HepG2 (cell line): ENCODE results near the gene LNX2. TPM values are rescaled to one million over a fixed set of nuclear protein-coding genes. Genes with fewer than 3 reads are reported as not detected.

ENCODE experiments used
- CCAR2 ChIP-seq: fragments of 200-400 bp; formaldehyde crosslinking; optimal IDR thresholded peaks from 2 replicates; pipeline ENCODE3; 2018; ENCODE audit warnings: low read depth, mild to moderate bottlenecking, low read length, moderate library complexity
- FOXK1 ChIP-seq: sonication (generic); formaldehyde crosslinking; IDR thresholded peaks from 2 replicates; pipeline ENCODE4 v1.4.0; 2020; ENCODE audit warnings: low read depth, missing genetic modification reagents, borderline replicate concordance
- HMG20B ChIP-seq: conservative IDR thresholded peaks from 2 replicates; pipeline ENCODE4 v1.6.1; 2016; ENCODE audit warnings: missing genetic modification reagents, missing compliant biosample characterization
- KLF11 ChIP-seq: IDR thresholded peaks from 2 replicates; pipeline ENCODE4 v1.6.1; 2016; ENCODE audit warnings: missing compliant biosample characterization
- KLF13 ChIP-seq: sonication (generic); formaldehyde crosslinking; IDR thresholded peaks from 2 replicates; pipeline ENCODE4 v1.4.0; 2020; ENCODE audit warnings: mild to moderate bottlenecking, missing genetic modification reagents
- MAFF ChIP-seq: IDR thresholded peaks from 2 replicates; pipeline ENCODE4 v1.6.1; 2011; ENCODE audit warnings: low read depth, low read length, improper control_type of control experiment
- MYNN ChIP-seq: sonication (generic); formaldehyde crosslinking; IDR thresholded peaks from 2 replicates; pipeline ENCODE4 v1.4.0; 2020; ENCODE audit warnings: mild to moderate bottlenecking, low read depth, missing genetic modification reagents
- SYNCRIP ChIP-seq: fragments of 200-400 bp; formaldehyde crosslinking; IDR thresholded peaks from 2 replicates; pipeline ENCODE4 v1.6.1; 2018; ENCODE audit warnings: mild to moderate bottlenecking, low read depth, low read length; ENCODE audit not compliant: insufficient read depth
- U2AF2 ChIP-seq: fragments of 200-400 bp; formaldehyde crosslinking; IDR thresholded peaks from 2 replicates; pipeline ENCODE4 v1.6.1; 2017; ENCODE audit warnings: low read depth, mild to moderate bottlenecking, low read length
- ZNF660 ChIP-seq: sonication (generic); formaldehyde crosslinking; IDR thresholded peaks from 2 replicates; pipeline ENCODE4 v1.5.1; 2020; ENCODE audit warnings: mild to moderate bottlenecking, low read depth, missing genetic modification reagents, borderline replicate concordance
- ZNF720 ChIP-seq: sonication (generic); formaldehyde crosslinking; IDR thresholded peaks from 2 replicates; pipeline ENCODE4 v1.4.0; 2020; ENCODE audit warnings: missing genetic modification reagents
- ZNF790 ChIP-seq: sonication (generic); formaldehyde crosslinking; IDR thresholded peaks from 2 replicates; pipeline ENCODE4 v1.8.0; 2022; ENCODE audit warnings: missing genetic modification reagents, mild to moderate bottlenecking, borderline replicate concordance
- polyA plus RNA-seq, 8 experiments: library from polyadenylated mRNA; depleted of rRNA in 3 of 8; stranded (reverse) in 7 of 8; unstranded in 1 of 8; fragments of >200 nt; fragmentation: Illumina TruSeq in 4 of 8; extraction: Trizol in 4 of 8; gene quantifications; 2 replicates each; pipeline versions ENCODE4 v1.2.1 to v1.2.3, GENCODE V29; 2011 to 2016; ENCODE audit warnings: low read depth in 4 of 8, missing spikeins in 1 of 8, mixed read lengths in 1 of 8; ENCODE audit not compliant: insufficient read depth in 1 of 8
- total RNA-seq, 5 experiments: library from RNA; depleted of rRNA; stranded (reverse); fragments of >200 nt; fragmentation: Illumina TruSeq; extraction: Trizol; gene quantifications; 2 replicates each; pipeline ENCODE4 v1.2.3, GENCODE V29; 2016; ENCODE audit warnings: low read depth in 1 of 5
- TF ChIP-seq, protein P1 (sequence below): sonication (generic); formaldehyde crosslinking; IDR thresholded peaks from 2 replicates; pipeline ENCODE4 v1.5.1; 2020; ENCODE audit warnings: mild to moderate bottlenecking, missing genetic modification reagents, moderate library complexity
- TF ChIP-seq, protein P2 (sequence below): IDR thresholded peaks from 2 replicates; pipeline ENCODE4 v1.6.1; 2016; ENCODE audit warnings: missing biosample characterization, missing genetic modification reagents, low read depth
- TF ChIP-seq, protein P3 (sequence below): sonication (generic); formaldehyde crosslinking; IDR thresholded peaks from 2 replicates; pipeline ENCODE4 v1.4.0; 2020; ENCODE audit warnings: missing genetic modification reagents
- TF ChIP-seq, protein P4 (sequence below): sonication (generic); formaldehyde crosslinking; IDR thresholded peaks from 2 replicates; pipeline ENCODE4 v1.4.0; 2020; ENCODE audit warnings: missing genetic modification reagents
- TF ChIP-seq, protein P5 (sequence below): sonication (generic); formaldehyde crosslinking; IDR thresholded peaks from 2 replicates; pipeline ENCODE4 v1.5.0; 2020; ENCODE audit warnings: mild to moderate bottlenecking, missing genetic modification reagents

Gene LNX2
- total and polyA plus RNA-seq, 2 of the 13 experiments (the other 11 are each of a cell fraction or from before 2014, with no cell fraction given) = 9.2 to 9.7 TPM

DNA sequence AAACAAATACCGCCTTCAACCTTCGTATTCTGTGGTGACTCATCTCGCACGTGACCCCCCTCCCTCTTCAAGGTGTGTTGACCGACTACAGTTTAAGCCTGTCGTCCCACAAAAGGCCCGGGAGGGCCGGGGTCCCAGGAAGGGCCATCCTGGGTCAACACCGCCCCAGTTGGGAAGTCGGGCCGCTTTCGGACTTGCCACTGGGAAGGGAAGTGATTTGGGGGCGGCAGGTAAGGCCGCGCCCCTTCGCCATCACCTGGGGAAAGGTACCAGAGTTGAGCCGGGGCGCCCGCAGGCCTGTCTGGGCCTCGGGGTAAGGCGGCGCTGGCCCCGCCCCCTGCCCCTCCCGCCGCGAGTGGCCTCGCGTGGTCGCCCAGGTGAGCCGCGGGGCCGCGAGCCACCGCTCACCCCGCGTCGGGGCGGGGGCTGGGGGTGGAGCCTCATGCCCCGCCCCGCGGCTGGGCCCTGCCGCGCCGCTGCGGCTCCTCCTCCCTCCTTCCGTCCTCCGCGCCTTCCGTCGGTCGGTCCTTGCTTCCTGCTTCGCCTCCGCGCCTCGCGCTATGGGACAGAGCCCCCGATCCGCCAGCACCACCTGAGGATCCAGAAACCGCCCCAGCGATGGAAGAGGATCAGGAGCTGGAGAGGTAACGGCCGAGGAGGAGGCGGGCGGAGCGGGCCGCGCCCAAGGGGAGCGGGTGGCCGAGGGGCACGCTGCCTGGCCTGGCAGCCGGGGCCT is 1.2 kb upstream of the LNX2 start, which contains the start of gene POLR1D (continued):
- TF ChIP-seq, protein P1, sequence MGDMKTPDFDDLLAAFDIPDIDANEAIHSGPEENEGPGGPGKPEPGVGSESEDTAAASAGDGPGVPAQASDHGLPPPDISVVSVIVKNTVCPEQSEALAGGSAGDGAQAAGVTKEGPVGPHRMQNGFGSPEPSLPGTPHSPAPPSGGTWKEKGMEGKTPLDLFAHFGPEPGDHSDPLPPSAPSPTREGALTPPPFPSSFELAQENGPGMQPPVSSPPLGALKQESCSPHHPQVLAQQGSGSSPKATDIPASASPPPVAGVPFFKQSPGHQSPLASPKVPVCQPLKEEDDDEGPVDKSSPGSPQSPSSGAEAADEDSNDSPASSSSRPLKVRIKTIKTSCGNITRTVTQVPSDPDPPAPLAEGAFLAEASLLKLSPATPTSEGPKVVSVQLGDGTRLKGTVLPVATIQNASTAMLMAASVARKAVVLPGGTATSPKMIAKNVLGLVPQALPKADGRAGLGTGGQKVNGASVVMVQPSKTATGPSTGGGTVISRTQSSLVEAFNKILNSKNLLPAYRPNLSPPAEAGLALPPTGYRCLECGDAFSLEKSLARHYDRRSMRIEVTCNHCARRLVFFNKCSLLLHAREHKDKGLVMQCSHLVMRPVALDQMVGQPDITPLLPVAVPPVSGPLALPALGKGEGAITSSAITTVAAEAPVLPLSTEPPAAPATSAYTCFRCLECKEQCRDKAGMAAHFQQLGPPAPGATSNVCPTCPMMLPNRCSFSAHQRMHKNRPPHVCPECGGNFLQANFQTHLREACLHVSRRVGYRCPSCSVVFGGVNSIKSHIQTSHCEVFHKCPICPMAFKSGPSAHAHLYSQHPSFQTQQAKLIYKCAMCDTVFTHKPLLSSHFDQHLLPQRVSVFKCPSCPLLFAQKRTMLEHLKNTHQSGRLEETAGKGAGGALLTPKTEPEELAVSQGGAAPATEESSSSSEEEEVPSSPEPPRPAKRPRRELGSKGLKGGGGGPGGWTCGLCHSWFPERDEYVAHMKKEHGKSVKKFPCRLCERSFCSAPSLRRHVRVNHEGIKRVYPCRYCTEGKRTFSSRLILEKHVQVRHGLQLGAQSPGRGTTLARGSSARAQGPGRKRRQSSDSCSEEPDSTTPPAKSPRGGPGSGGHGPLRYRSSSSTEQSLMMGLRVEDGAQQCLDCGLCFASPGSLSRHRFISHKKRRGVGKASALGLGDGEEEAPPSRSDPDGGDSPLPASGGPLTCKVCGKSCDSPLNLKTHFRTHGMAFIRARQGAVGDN (CRISPR knock-in tag) = peak; percentile 94
- TF ChIP-seq, protein P2, sequence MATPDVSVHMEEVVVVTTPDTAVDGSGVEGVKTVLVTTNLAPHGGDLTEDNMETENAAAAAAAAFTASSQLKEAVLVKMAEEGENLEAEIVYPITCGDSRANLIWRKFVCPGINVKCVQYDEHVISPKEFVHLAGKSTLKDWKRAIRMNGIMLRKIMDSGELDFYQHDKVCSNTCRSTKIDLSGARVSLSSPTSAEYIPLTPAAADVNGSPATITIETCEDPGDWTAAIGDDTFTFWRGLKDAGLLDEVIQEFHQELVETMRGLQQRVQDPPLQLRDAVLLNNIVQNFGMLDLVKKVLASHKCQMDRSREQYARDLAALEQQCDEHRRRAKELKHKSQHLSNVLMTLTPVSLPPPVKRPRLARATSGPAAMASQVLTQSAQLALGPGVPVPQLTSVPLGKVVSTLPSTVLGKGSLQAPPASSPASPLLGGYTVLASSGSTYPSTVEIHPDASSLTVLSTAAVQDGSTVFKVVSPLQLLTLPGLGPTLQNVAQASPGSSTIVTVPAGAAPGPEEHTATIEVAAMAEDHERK (CRISPR knock-in tag) = no peak
- TF ChIP-seq ZNF790 = peak; percentile 57; the same call in 1 of the 2 replicates
- no peak for TF ChIP-seq KLF11
- TF ChIP-seq ZNF720 (CRISPR knock-in tag) = no peak
- no peak for TF ChIP-seq ZNF660
- no peak for TF ChIP-seq CCAR2
- TF ChIP-seq, protein P3, sequence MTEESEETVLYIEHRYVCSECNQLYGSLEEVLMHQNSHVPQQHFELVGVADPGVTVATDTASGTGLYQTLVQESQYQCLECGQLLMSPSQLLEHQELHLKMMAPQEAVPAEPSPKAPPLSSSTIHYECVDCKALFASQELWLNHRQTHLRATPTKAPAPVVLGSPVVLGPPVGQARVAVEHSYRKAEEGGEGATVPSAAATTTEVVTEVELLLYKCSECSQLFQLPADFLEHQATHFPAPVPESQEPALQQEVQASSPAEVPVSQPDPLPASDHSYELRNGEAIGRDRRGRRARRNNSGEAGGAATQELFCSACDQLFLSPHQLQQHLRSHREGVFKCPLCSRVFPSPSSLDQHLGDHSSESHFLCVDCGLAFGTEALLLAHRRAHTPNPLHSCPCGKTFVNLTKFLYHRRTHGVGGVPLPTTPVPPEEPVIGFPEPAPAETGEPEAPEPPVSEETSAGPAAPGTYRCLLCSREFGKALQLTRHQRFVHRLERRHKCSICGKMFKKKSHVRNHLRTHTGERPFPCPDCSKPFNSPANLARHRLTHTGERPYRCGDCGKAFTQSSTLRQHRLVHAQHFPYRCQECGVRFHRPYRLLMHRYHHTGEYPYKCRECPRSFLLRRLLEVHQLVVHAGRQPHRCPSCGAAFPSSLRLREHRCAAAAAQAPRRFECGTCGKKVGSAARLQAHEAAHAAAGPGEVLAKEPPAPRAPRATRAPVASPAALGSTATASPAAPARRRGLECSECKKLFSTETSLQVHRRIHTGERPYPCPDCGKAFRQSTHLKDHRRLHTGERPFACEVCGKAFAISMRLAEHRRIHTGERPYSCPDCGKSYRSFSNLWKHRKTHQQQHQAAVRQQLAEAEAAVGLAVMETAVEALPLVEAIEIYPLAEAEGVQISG = peak; percentile 76
- TF ChIP-seq FOXK1 = peak; percentile 31; the same call in 1 of the 2 replicates
- TF ChIP-seq KLF13 = no peak
- no peak for TF ChIP-seq SYNCRIP
- no peak; the same call in 1 of the 2 replicates for TF ChIP-seq MYNN (CRISPR knock-in tag)
- TF ChIP-seq, protein P4, sequence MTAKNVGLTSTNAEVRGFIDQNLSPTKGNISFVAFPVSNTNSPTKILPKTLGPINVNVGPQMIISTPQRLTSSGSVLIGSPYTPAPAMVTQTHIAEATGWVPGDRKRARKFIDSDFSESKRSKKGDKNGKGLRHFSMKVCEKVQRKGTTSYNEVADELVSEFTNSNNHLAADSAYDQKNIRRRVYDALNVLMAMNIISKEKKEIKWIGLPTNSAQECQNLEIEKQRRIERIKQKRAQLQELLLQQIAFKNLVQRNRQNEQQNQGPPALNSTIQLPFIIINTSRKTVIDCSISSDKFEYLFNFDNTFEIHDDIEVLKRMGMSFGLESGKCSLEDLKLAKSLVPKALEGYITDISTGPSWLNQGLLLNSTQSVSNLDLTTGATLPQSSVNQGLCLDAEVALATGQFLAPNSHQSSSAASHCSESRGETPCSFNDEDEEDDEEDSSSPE (CRISPR knock-in tag) = peak; percentile 49; the same call in 1 of the 2 replicates
- TF ChIP-seq HMG20B (CRISPR knock-in tag) = no peak
- no peak for TF ChIP-seq U2AF2
- TF ChIP-seq, protein P5, sequence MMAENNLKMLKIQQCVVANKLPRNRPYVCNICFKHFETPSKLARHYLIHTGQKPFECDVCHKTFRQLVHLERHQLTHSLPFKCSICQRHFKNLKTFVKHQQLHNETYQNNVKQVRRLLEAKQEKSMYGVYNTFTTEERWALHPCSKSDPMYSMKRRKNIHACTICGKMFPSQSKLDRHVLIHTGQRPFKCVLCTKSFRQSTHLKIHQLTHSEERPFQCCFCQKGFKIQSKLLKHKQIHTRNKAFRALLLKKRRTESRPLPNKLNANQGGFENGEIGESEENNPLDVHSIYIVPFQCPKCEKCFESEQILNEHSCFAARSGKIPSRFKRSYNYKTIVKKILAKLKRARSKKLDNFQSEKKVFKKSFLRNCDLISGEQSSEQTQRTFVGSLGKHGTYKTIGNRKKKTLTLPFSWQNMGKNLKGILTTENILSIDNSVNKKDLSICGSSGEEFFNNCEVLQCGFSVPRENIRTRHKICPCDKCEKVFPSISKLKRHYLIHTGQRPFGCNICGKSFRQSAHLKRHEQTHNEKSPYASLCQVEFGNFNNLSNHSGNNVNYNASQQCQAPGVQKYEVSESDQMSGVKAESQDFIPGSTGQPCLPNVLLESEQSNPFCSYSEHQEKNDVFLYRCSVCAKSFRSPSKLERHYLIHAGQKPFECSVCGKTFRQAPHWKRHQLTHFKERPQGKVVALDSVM (CRISPR knock-in tag) = peak; percentile 29; the same call in 1 of the 2 replicates
- no peak for TF ChIP-seq MAFF
